Right atrium auricular region (tissue), 2 donors: ENCODE measurements around the gene ARL4C. TPM values are rescaled to one million over a fixed set of nuclear protein-coding genes. Genes with fewer than 3 reads are reported as not detected.

Experiments used
- DNase-seq: peaks from one replicate; pipeline ENCODE4 v3.0.0-alpha.2; 2019; ENCODE audit warnings: low spot score
- H3K27ac ChIP-seq, 2 donors: fragments of 200-600 bp; sonication (generic); 1 replicate in 1 of 2; 2 replicates in 1 of 2; pipeline ENCODE4 v1.5.1; 2016 to 2019
- H3K27me3 ChIP-seq, 2 donors: fragments of 200-600 bp; sonication (generic); one replicate each; pipeline versions ENCODE4 v1.5.1 to v1.6.0; 2017 to 2019
- H3K36me3 ChIP-seq: fragments of 200-600 bp; sonication (generic); one replicate; pipeline ENCODE4 v1.5.1; 2016
- H3K4me1 ChIP-seq, 2 donors: fragments of 200-600 bp; sonication (generic); one replicate each; pipeline versions ENCODE4 v1.5.1 to v1.6.0; 2017 to 2019
- H3K4me3 ChIP-seq, 2 donors: fragments of 200-600 bp; sonication (generic); 1 replicate in 1 of 2; 2 replicates in 1 of 2; pipeline ENCODE4 v1.5.1; 2017 to 2019; ENCODE audit warnings: mild to moderate bottlenecking in 1 of 2, moderate library complexity in 1 of 2
- H3K9me3 ChIP-seq, 2 donors: fragments of 200-600 bp; sonication (generic); one replicate each; pipeline ENCODE4 v1.5.1; 2019
- CTCF ChIP-seq, 2 donors: fragments of 200-600 bp; sonication (generic); IDR thresholded peaks; one replicate each; pipeline ENCODE4 v1.5.1; 2019; ENCODE audit warnings: antibody characterized with exemption in 2 of 2
- total RNA-seq, 2 donors: library from RNA; depleted of rRNA; stranded (reverse); fragments of >200 nt; gene quantifications; one replicate each; pipeline ENCODE4 v1.1.0, GENCODE V29; 2016

Gene ARL4C
- total RNA-seq, 2 donors from 2014 or later = 3.1 to 3.4 TPM

GRCh38 chr2:234491281-234491680 lies 5.6 kb downstream of the ARL4C start:
- Histone ChIP-seq H3K27me3 (no peaks in the 10 kb centered on the region), H3K4me1 (peaks cover 0 to 14% of the 10 kb centered on the region in 2 donors), H3K4me3 (no peak overlapping the region), H3K36me3 (no peaks in the 10 kb centered on the region), H3K9me3 (no peaks in the 10 kb centered on the region), H3K27ac (no peak overlapping the region)
- no peak for DNase-seq
- no peak for TF ChIP-seq CTCF (IDR thresholded peaks at IDR 0.05)

GRCh38 chr2:234490271-234491091 lies 6.4 kb downstream of the ARL4C start:
- H3K27ac ChIP-seq = no peak overlapping the region
- no peaks in the 10 kb centered on the region for H3K9me3 ChIP-seq
- H3K36me3 ChIP-seq = no peaks in the 10 kb centered on the region
- DNase-seq = no peak
- TF ChIP-seq CTCF (IDR thresholded peaks at IDR 0.05) = no peak
- no peaks in the 10 kb centered on the region for H3K27me3 ChIP-seq
- H3K4me3 ChIP-seq = no peak overlapping the region
- peaks cover 0 to 6% of the 10 kb centered on the region in 2 donors for H3K4me1 ChIP-seq

GRCh38 chr2:234488913-234489451 lies 7.9 kb downstream of the ARL4C start:
- no peak for DNase-seq
- no peak for TF ChIP-seq CTCF (IDR thresholded peaks at IDR 0.05)
- Histone ChIP-seq H3K4me1 (no peaks in the 10 kb centered on the region), H3K4me3 (no peak overlapping the region), H3K9me3 (no peaks in the 10 kb centered on the region), H3K27ac (no peak overlapping the region), H3K27me3 (no peaks in the 10 kb centered on the region), H3K36me3 (no peaks in the 10 kb centered on the region)

- H3K27ac ChIP-seq = no peak overlapping the region
- no peaks in the 10 kb centered on the region for H3K4me1 ChIP-seq
Observed at GRCh38 chr2:234488486-234488885, 8.4 kb downstream of the ARL4C start.

GRCh38 chr2:234487356-234487755 lies 9.5 kb downstream of the ARL4C start:
- H3K36me3 ChIP-seq = no peaks in the 10 kb centered on the region
- no peak overlapping the region for H3K4me3 ChIP-seq
- H3K4me1 ChIP-seq = no peaks in the 10 kb centered on the region
- H3K27me3 ChIP-seq = no peaks in the 10 kb centered on the region
- no peak for DNase-seq
- H3K27ac ChIP-seq = no peak overlapping the region
- TF ChIP-seq CTCF (IDR thresholded peaks at IDR 0.05) = no peak
- no peaks in the 10 kb centered on the region for H3K9me3 ChIP-seq

More at GRCh38 chr2:234488486-234488885, 8.4 kb downstream of the ARL4C start:
- Histone ChIP-seq H3K36me3 (no peaks in the 10 kb centered on the region), H3K27me3 (no peaks in the 10 kb centered on the region), H3K4me3 (no peak overlapping the region), H3K9me3 (no peaks in the 10 kb centered on the region)
- no peak for DNase-seq
- no peak for TF ChIP-seq CTCF (IDR thresholded peaks at IDR 0.05)
